SK-N-MC (cell line): ENCODE measurements around the gene DCP1A.

Source experiments
- EZH2 ChIP-seq: fragments of 200-600 bp; sonication (generic); IDR thresholded peaks from one replicate; pipeline ENCODE4 v1.6.1; 2017; ENCODE audit warnings: antibody characterized with exemption
- FOXP2 ChIP-seq: optimal IDR thresholded peaks from 2 replicates; pipeline ENCODE3; 2011; ENCODE audit warnings: mild to moderate bottlenecking, moderate library complexity; ENCODE audit not compliant: insufficient read depth; ENCODE audit errors: extremely low read length, control extremely low read depth
- POLR2AphosphoS5 ChIP-seq: IDR thresholded peaks from 2 replicates; pipeline ENCODE4 v1.6.1; 2012; ENCODE audit warnings: mild to moderate bottlenecking, low read depth, low read length, borderline replicate concordance

GRCh38 chr3:53379898-53380297 lies 32.6 kb upstream of the DCP1A start:
- no peak for TF ChIP-seq POLR2AphosphoS5
- no peak for TF ChIP-seq EZH2
- no peak for TF ChIP-seq FOXP2
